ENCODE results near the gene KCNMB2.

KCNMB2 gene

GRCh38 chr3:178561239-178561638, 25.0 kb downstream of the KCNMB2 start:
- POLR2A ChIA-PET (ENCODE audit: low non-redundant PET): no interaction called here
- H3K27ac ChIP-seq: no peak overlapping the region
- DNase-seq (ENCODE audit: low spot score): no peak
- CTCF ChIA-PET: interaction anchor here (0.6 to 0.7 kb wide), 2 partner anchors 57 to 1652 kb away, joined by 3 read pairs; no protein-coding TSS in a partner anchor
- TF ChIP-seq CTCF (conservative IDR thresholded peaks at IDR 0.05; ENCODE audit: low read depth): no peak

- POLR2A ChIA-PET (ENCODE audit: low non-redundant PET): no interaction called here
- CTCF ChIA-PET: no interaction called here
- no peak for DNase-seq (ENCODE audit: low spot score)
- TF ChIP-seq CTCF (conservative IDR thresholded peaks at IDR 0.05; ENCODE audit: low read depth): no peak
- no peak overlapping the region for H3K27ac ChIP-seq
Measured at GRCh38 chr3:178562143-178562946, 26.1 kb downstream of the KCNMB2 start.

GRCh38 chr3:178562947-178563232, 26.7 kb downstream of the KCNMB2 start:
- CTCF ChIA-PET: no interaction called here
- H3K27ac ChIP-seq: no peak overlapping the region
- no peak for TF ChIP-seq CTCF (conservative IDR thresholded peaks at IDR 0.05; ENCODE audit: low read depth)
- POLR2A ChIA-PET (ENCODE audit: low non-redundant PET): no interaction called here
- DNase-seq (ENCODE audit: low spot score): no peak

GRCh38 chr3:178567611-178568010, 31.4 kb downstream of the KCNMB2 start:
- CTCF ChIA-PET: no interaction called here
- H3K27ac ChIP-seq: no peak overlapping the region
- POLR2A ChIA-PET (ENCODE audit: low non-redundant PET): no interaction called here
- DNase-seq (ENCODE audit: low spot score): no peak
- no peak for TF ChIP-seq CTCF (conservative IDR thresholded peaks at IDR 0.05; ENCODE audit: low read depth)

- ChIA-PET CTCF (no interaction called here), POLR2A (ENCODE audit: low non-redundant PET) (no interaction called here)
- no peak for DNase-seq (ENCODE audit: low spot score)
- no peak overlapping the region for H3K27ac ChIP-seq
- no peak for TF ChIP-seq CTCF (conservative IDR thresholded peaks at IDR 0.05; ENCODE audit: low read depth)
Measured at GRCh38 chr3:178568155-178568731, 32.0 kb downstream of the KCNMB2 start.

- TF ChIP-seq CTCF (conservative IDR thresholded peaks at IDR 0.05; ENCODE audit: low read depth): no peak
- no peak overlapping the region for H3K27ac ChIP-seq
- CTCF ChIA-PET: interaction anchor here (0.7 kb wide), 1 partner anchor 1344 kb away, joined by 3 read pairs; no protein-coding TSS in a partner anchor
- DNase-seq (ENCODE audit: low spot score): no peak
- POLR2A ChIA-PET (ENCODE audit: low non-redundant PET): no interaction called here
Measured at GRCh38 chr3:178568911-178569310, 32.7 kb downstream of the KCNMB2 start.
